HTR-8/SVneo (cell line): ENCODE data around the gene CTAG1B.
"Not testable (repeated sequence)": the region's sequence is repeated elsewhere in the genome, so short reads cannot be mapped to it uniquely, and the experiment has no call there.

Experiments
- DNase-seq: peaks from one replicate; pipeline ENCODE4 v3.0.0; 2011; ENCODE audit warnings: low spot score, mixed read lengths; ENCODE audit not compliant: insufficient read length
- FAIRE-seq: peaks from 2 replicates; lab custom pipeline; 2011; peaks lifted over from hg19 to GRCh38; lab: Jason Lieb, UNC

The CTAG1B gene

GRCh38 chrX:154593201-154593600 is 25.9 kb downstream of the CTAG1B start:
- no peak for FAIRE-seq
- no peak for DNase-seq

GRCh38 chrX:154592505-154592904 is 26.6 kb downstream of the CTAG1B start:
- no peak for FAIRE-seq

GRCh38 chrX:154590415-154590814 is 28.7 kb downstream of the CTAG1B start:
- peak; percentile 28 for FAIRE-seq
- DNase-seq, result not testable (repeated sequence)

More at GRCh38 chrX:154592505-154592904, 26.6 kb downstream of the CTAG1B start:
- no peak for DNase-seq

- DNase-seq, FAIRE-seq: not testable (repeated sequence)
Measured at GRCh38 chrX:154584585-154585183, 34.4 kb downstream of the CTAG1B start, which contains the start of gene CTAG1A. Gene CTAG1A, plus strand, starts transcription at chrX:154585133. Its CDS starts 74 bp downstream, at chrX:154585207.

GRCh38 chrX:154582994-154583393 is 36.1 kb downstream of the CTAG1B start:
- DNase-seq, FAIRE-seq: not testable (repeated sequence)

GRCh38 chrX:154575076-154575475 is 44.0 kb downstream of the CTAG1B start:
- peak; percentile 96 for FAIRE-seq

GRCh38 chrX:154573061-154573460 is 46.0 kb downstream of the CTAG1B start:
- not testable (repeated sequence) for DNase-seq, FAIRE-seq

More at GRCh38 chrX:154575076-154575475, 44.0 kb downstream of the CTAG1B start:
- not testable (repeated sequence) for DNase-seq

GRCh38 chrX:154570361-154570760 is 48.7 kb downstream of the CTAG1B start:
- not testable (repeated sequence) for DNase-seq, FAIRE-seq
